Panc1 (cell line): Measurements from ENCODE around the gene EXOC6B. TPM values are rescaled to one million over a fixed set of nuclear protein-coding genes. Genes with fewer than 3 reads are reported as not detected.

ENCODE experiments used
- ATAC-seq: fragments of 200-7000 bp; cut with Tn5 transposase; 2 replicates; pipeline ENCODE4 v1.9.1; 2020; ENCODE audit warnings: mild to moderate bottlenecking, moderate library complexity
- BruUV-seq: library from RNA; stranded (reverse); fragments of 400-500 nt; replicated peaks from 2 replicates; lab custom pipeline; 2021; lab: Mats Ljungman, UMichigan
- CTCF ChIA-PET: fragments of 300-600 bp; sonication (Branson Sonifier 250); formaldehyde crosslinking; loops from one replicate; lab custom pipeline; 2022; ENCODE audit warnings: antibody characterized with exemption; lab: Charles Lee
- POLR2A ChIA-PET: fragments of 300-600 bp; sonication (Branson Sonifier 250); formaldehyde crosslinking; loops from one replicate; lab custom pipeline; 2022; ENCODE audit warnings: antibody characterized with exemption; lab: Charles Lee
- DNase-seq: peaks from one replicate; pipeline ENCODE4 v3.0.0-alpha.2; 2010; ENCODE audit warnings: low read depth, low spot score
- H3K27ac ChIP-seq: 2 replicates; pipeline ENCODE4 v1.5.1; 2011; ENCODE audit warnings: mild to moderate bottlenecking, low read length, inconsistent platforms
- H3K27me3 ChIP-seq: fragments of 200-500 bp; sonication (Bioruptor generic); 2 replicates; pipeline ENCODE4 v1.6.0; 2014; ENCODE audit warnings: low read length, inconsistent platforms; ENCODE audit not compliant: control insufficient read depth, insufficient read depth
- H3K36me3 ChIP-seq: fragments of 200-500 bp; sonication (Bioruptor generic); 2 replicates; pipeline ENCODE4 v1.5.1; 2014; ENCODE audit warnings: inconsistent platforms, mild to moderate bottlenecking, low read length, moderate library complexity; ENCODE audit not compliant: control insufficient read depth, insufficient read depth
- H3K4me1 ChIP-seq: 2 replicates; pipeline ENCODE4 v1.5.1; 2011; ENCODE audit warnings: inconsistent platforms, mild to moderate bottlenecking, low read length, moderate library complexity; ENCODE audit not compliant: control insufficient read depth, insufficient read depth
- H3K4me3 ChIP-seq, 2 experiments: 2 replicates each; pipeline ENCODE4 v1.5.1; 2011 to 2012; ENCODE audit warnings: low read depth in 2 of 2, low read length in 2 of 2, mild to moderate bottlenecking in 2 of 2, inconsistent platforms in 1 of 2, moderate library complexity in 1 of 2
- H3K9me3 ChIP-seq: fragments of 200-500 bp; sonication (Bioruptor generic); 2 replicates; pipeline ENCODE4 v1.5.1; 2014; ENCODE audit warnings: low read depth, mild to moderate bottlenecking, inconsistent platforms, low read length, moderate library complexity; ENCODE audit not compliant: control insufficient read depth, insufficient read depth
- CTCF ChIP-seq: fragments of 450-650 bp; IDR thresholded peaks from 2 replicates; pipeline ENCODE4 v1.5.1; 2017; ENCODE audit warnings: mild to moderate bottlenecking
- POLR2AphosphoS5 ChIP-seq: IDR thresholded peaks from 2 replicates; pipeline ENCODE4 v1.6.1; 2012; ENCODE audit warnings: mild to moderate bottlenecking, low read depth, low read length, moderate library complexity
- REST ChIP-seq, 2 experiments: IDR thresholded peaks; 2 replicates each; pipeline ENCODE4 v1.6.1; 2011 to 2012; ENCODE audit warnings: low read depth in 2 of 2, control low read depth in 1 of 2, low read length in 1 of 2, mild to moderate bottlenecking in 1 of 2, moderate library complexity in 1 of 2; ENCODE audit not compliant: insufficient read depth in 1 of 2
- SIN3A ChIP-seq: IDR thresholded peaks from 2 replicates; pipeline ENCODE4 v1.6.1; 2012; ENCODE audit warnings: low read depth, mild to moderate bottlenecking, low read length, moderate library complexity, borderline replicate concordance; ENCODE audit not compliant: insufficient read depth
- TCF7L2 ChIP-seq: IDR thresholded peaks from 2 replicates; pipeline ENCODE4 v1.6.1; 2011; ENCODE audit warnings: mild to moderate bottlenecking, low read depth, low read length, inconsistent platforms
- in situ Hi-C: cut with HindIII; loops from 2 replicates; pipeline ENCODE4 v1.10.0; 2016; ENCODE audit warnings: low sequenced_read_pairs, low pct_unique_long_range_greater_than_20kb
- intact Hi-C: fragments of 100-400 bp; cut with micrococcal nuclease; formaldehyde crosslinking; loops from one replicate; pipeline ENCODE4 v1.10.0; 2022; ENCODE audit not compliant: unreplicated experiment
- total RNA-seq: library from RNA; stranded (reverse); gene quantifications from one replicate; pipeline ENCODE4 v1.2.1, GENCODE V29; 2021; ENCODE audit not compliant: unreplicated experiment

Gene EXOC6B
- total RNA-seq, 1 experiment from 2014 or later: 23.2 TPM

DNA sequence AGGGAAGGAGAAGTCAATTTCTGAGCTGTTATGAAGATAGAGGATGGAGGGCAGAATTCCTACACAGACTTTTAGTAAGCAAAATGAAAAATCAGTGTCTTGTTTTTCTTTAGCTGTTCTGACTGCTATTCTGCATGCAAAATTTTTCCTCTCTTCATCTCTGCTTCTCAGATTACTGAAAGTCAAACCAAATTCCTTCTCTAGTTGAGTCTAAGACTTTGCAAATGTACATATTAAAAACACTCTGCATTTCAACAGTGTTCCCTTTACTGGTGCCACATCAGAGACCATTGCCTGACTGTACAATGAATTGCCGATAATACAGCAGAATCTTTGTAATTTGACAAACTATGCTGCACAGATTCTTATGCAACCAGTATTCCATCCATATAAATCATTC is 198.8 kb downstream of the EXOC6B start:
- H3K4me3 ChIP-seq: no peak overlapping the region
- no peaks in the 10 kb centered on the region for H3K36me3 ChIP-seq
- intact Hi-C loops: no loop called here
- TF ChIP-seq POLR2AphosphoS5: no peak
- no peak for TF ChIP-seq TCF7L2
- TF ChIP-seq SIN3A: no peak
- TF ChIP-seq CTCF: no peak
- no peak for TF ChIP-seq REST (IDR thresholded peaks at IDR 0.05; ENCODE audit: insufficient read depth in 1 of 2, low read depth in 2 of 2, low read length in 1 of 2)
- no peaks in the 10 kb centered on the region for H3K9me3 ChIP-seq
- no TSS peak for BruUV-seq
- CTCF ChIA-PET: no interaction called here
- H3K27ac ChIP-seq: no peak overlapping the region
- no peaks in the 10 kb centered on the region for H3K27me3 ChIP-seq
- H3K4me1 ChIP-seq: no peaks in the 10 kb centered on the region
- no peak for DNase-seq
- ATAC-seq: no peak
- POLR2A ChIA-PET: no interaction called here
- in situ Hi-C loops: no loop called here

GRCh38 chr2:72625366-72625765 is 200.5 kb downstream of the EXOC6B start:
- CTCF ChIA-PET: no interaction called here
- Histone ChIP-seq H3K27ac (no peak overlapping the region), H3K9me3 (no peaks in the 10 kb centered on the region), H3K4me1 (no peaks in the 10 kb centered on the region), H3K36me3 (no peaks in the 10 kb centered on the region), H3K27me3 (no peaks in the 10 kb centered on the region), H3K4me3 (no peak overlapping the region)
- intact Hi-C loops (no loop called here), in situ Hi-C loops (no loop called here)
- no peak for TF ChIP-seq CTCF
- no peak for TF ChIP-seq SIN3A
- no peak for TF ChIP-seq TCF7L2
- TF ChIP-seq POLR2AphosphoS5: no peak
- TF ChIP-seq REST (IDR thresholded peaks at IDR 0.05; ENCODE audit: insufficient read depth in 1 of 2, low read depth in 2 of 2, low read length in 1 of 2): no peak
- POLR2A ChIA-PET: no interaction called here
- ATAC-seq: no peak
- BruUV-seq: no TSS peak
- DNase-seq: no peak
